HCT116 (cell line): ENCODE results near the gene MYLK2. TPM values are rescaled to one million over a fixed set of nuclear protein-coding genes. Genes with fewer than 3 reads are reported as not detected.

Experiments used
- ATAC-seq: fragments of 200-7000 bp; cut with Tn5 transposase; 2 replicates; pipeline ENCODE4 v1.9.1; 2020; ENCODE audit warnings: mild to moderate bottlenecking, moderate library complexity
- BruUV-seq: library from RNA; stranded (reverse); fragments of 400-500 nt; replicated peaks from 2 replicates; lab custom pipeline; 2021; lab: Mats Ljungman, UMichigan
- CTCF ChIA-PET: fragments of 300-600 bp; sonication (Branson Sonifier 250); formaldehyde crosslinking; loops from one replicate; lab custom pipeline; 2021; ENCODE audit warnings: antibody characterized with exemption; lab: Charles Lee
- POLR2A ChIA-PET: fragments of 300-600, 350-600 bp; sonication (Branson Sonifier 250); formaldehyde crosslinking; loops from one replicate; lab custom pipeline; 2021; ENCODE audit warnings: antibody characterized with exemption; lab: Charles Lee
- RAD21 ChIA-PET, 2 experiments: fragments of 300-600 bp; sonication (Branson Sonifier 250); formaldehyde crosslinking; loops; one replicate each; lab custom pipeline; 2023; ENCODE audit warnings: low total read pairs in 2 of 2; ENCODE audit not compliant: uncharacterized antibody in 2 of 2, unreplicated experiment in 2 of 2, low non-redundant PET in 1 of 2; lab: Charles Lee
- DNase-seq: peaks from one replicate; pipeline ENCODE4 v3.0.0-alpha.2; 2010; ENCODE audit warnings: low read depth, low spot score
- H2AFZ ChIP-seq: fragments of 200-600 bp; shearing (Covaris generic), sonication (generic); 2 replicates; pipeline ENCODE4 v1.6.1; 2017; ENCODE audit warnings: low read depth, mixed run types, mixed read lengths, antibody characterized with exemption, low read length; ENCODE audit not compliant: poor library complexity, severe bottlenecking
- H3K27ac ChIP-seq: 2 replicates; pipeline ENCODE4 v1.5.1; 2012; ENCODE audit warnings: low read depth, low read length
- H3K27me3 ChIP-seq: fragments of 200-600 bp; sonication (generic); 2 replicates; pipeline ENCODE4 v1.6.1; 2016; ENCODE audit warnings: mixed run types, low read length, mixed read lengths; ENCODE audit not compliant: insufficient read depth
- H3K36me3 ChIP-seq, 2 experiments: fragments of 200-500 bp in 1 of 2; fragments of 200-600 bp in 1 of 2; sonication (Bioruptor generic) in 1 of 2; sonication (generic) in 1 of 2; 2 replicates each; pipeline versions ENCODE4 v1.5.1 to v1.6.1; 2014 to 2016; ENCODE audit warnings: low read length in 2 of 2, inconsistent platforms in 1 of 2, mixed read lengths in 1 of 2, mixed run types in 1 of 2; ENCODE audit not compliant: insufficient read depth in 2 of 2, control insufficient read depth in 1 of 2
- H3K4me1 ChIP-seq, 2 experiments: fragments of 200-600 bp in 1 of 2; sonication (generic) in 1 of 2; 2 replicates each; pipeline versions ENCODE4 v1.5.1 to v1.6.1; 2012 to 2017; ENCODE audit warnings: low read length in 2 of 2, inconsistent platforms in 1 of 2, mild to moderate bottlenecking in 1 of 2, mixed read lengths in 1 of 2, mixed run types in 1 of 2, moderate library complexity in 1 of 2; ENCODE audit not compliant: insufficient read depth in 2 of 2, control insufficient read depth in 1 of 2
- H3K4me2 ChIP-seq: fragments of 200-600 bp; sonication (generic); 2 replicates; pipeline ENCODE4 v1.6.1; 2017; ENCODE audit warnings: mixed run types, low read length, mixed read lengths
- H3K4me3 ChIP-seq, 2 experiments: fragments of 200-600 bp in 1 of 2; sonication (generic) in 1 of 2; replicated peaks in 1 of 2; 2 replicates each; pipeline ENCODE4 v1.5.1; 2011 to 2016; ENCODE audit warnings: low read length in 2 of 2, control low read depth in 1 of 2, low read depth in 1 of 2, mild to moderate bottlenecking in 1 of 2, mixed read lengths in 1 of 2, mixed run types in 1 of 2
- H3K79me2 ChIP-seq: fragments of 200-600 bp; sonication (generic); 2 replicates; pipeline ENCODE4 v1.6.1; 2017; ENCODE audit warnings: mild to moderate bottlenecking, mixed run types, low read length, moderate library complexity, mixed read lengths; ENCODE audit not compliant: insufficient read depth
- H3K9ac ChIP-seq: fragments of 200-600 bp; sonication (generic); 2 replicates; pipeline ENCODE4 v1.6.1; 2016; ENCODE audit warnings: low read length, mixed read lengths
- H3K9me2 ChIP-seq: fragments of 200-600 bp; sonication (generic), shearing (Covaris generic); 2 replicates; pipeline ENCODE4 v1.6.1; 2017; ENCODE audit warnings: mixed run types, mild to moderate bottlenecking, moderate library complexity; ENCODE audit not compliant: insufficient read depth
- H3K9me3 ChIP-seq, 2 experiments: fragments of 200-500 bp in 1 of 2; fragments of 200-600 bp in 1 of 2; sonication (Bioruptor generic) in 1 of 2; sonication (generic) in 1 of 2; 2 replicates each; pipeline ENCODE4 v1.6.1; 2014 to 2017; ENCODE audit warnings: low read length in 2 of 2, mixed read lengths in 2 of 2, inconsistent platforms in 1 of 2, low read depth in 1 of 2, mild to moderate bottlenecking in 1 of 2, mixed run types in 1 of 2, moderate library complexity in 1 of 2; ENCODE audit not compliant: control insufficient read depth in 1 of 2, insufficient read depth in 1 of 2
- H4K20me1 ChIP-seq: fragments of 200-600 bp; sonication (generic), shearing (Covaris generic); 2 replicates; pipeline ENCODE4 v1.6.1; 2017; ENCODE audit warnings: mixed run types, mild to moderate bottlenecking, moderate library complexity; ENCODE audit not compliant: insufficient read depth
- EZH2phosphoT487 ChIP-seq: fragments of 200-600 bp; IDR thresholded peaks from 2 replicates; pipeline ENCODE4 v1.6.1; 2018; ENCODE audit warnings: antibody characterized with exemption, borderline replicate concordance
- POLR2A ChIP-seq: IDR thresholded peaks from 2 replicates; pipeline ENCODE4 v1.7.0; 2011; ENCODE audit warnings: borderline replicate concordance; ENCODE audit not compliant: insufficient read depth, insufficient read length; ENCODE audit errors: extremely low read depth
- RAD21 ChIP-seq: IDR thresholded peaks from 2 replicates; pipeline ENCODE4 v1.6.1; 2012; ENCODE audit warnings: low read depth, mild to moderate bottlenecking
- SP1 ChIP-seq: IDR thresholded peaks from 2 replicates; pipeline ENCODE4 v1.6.1; 2012; ENCODE audit warnings: low read depth
- YY1 ChIP-seq: IDR thresholded peaks from 2 replicates; pipeline ENCODE4 v1.6.1; 2011; ENCODE audit warnings: low read length, low read depth, moderate library complexity, mild to moderate bottlenecking; ENCODE audit not compliant: insufficient replicate concordance; ENCODE audit errors: extremely low read depth
- ZNF274 ChIP-seq: fragments of 200-500 bp; sonication (Bioruptor generic); IDR thresholded peaks from 2 replicates; pipeline ENCODE4 v1.6.1; 2014; ENCODE audit warnings: mild to moderate bottlenecking, low read depth, low read length, inconsistent platforms
- intact Hi-C: fragments of 100-400 bp; cut with micrococcal nuclease; formaldehyde crosslinking; loops from 2 replicates; pipeline ENCODE4 v1.10.0; 2022
- total RNA-seq: library from RNA; stranded (reverse); gene quantifications from one replicate; pipeline ENCODE4 v1.2.1, GENCODE V29; 2021; ENCODE audit not compliant: unreplicated experiment
- TF ChIP-seq, protein P1 (sequence below): IDR thresholded peaks from 2 replicates; pipeline ENCODE4 v1.6.1; 2012; ENCODE audit warnings: low read depth
- TF ChIP-seq, protein P2 (sequence below): IDR thresholded peaks from 2 replicates; pipeline ENCODE4 v1.6.1; 2011; ENCODE audit warnings: mild to moderate bottlenecking, low read length, moderate library complexity; ENCODE audit not compliant: insufficient replicate concordance; ENCODE audit errors: extremely low read depth

Gene MYLK2
- total RNA-seq, 1 experiment from 2014 or later: 0.34 TPM

DNA sequence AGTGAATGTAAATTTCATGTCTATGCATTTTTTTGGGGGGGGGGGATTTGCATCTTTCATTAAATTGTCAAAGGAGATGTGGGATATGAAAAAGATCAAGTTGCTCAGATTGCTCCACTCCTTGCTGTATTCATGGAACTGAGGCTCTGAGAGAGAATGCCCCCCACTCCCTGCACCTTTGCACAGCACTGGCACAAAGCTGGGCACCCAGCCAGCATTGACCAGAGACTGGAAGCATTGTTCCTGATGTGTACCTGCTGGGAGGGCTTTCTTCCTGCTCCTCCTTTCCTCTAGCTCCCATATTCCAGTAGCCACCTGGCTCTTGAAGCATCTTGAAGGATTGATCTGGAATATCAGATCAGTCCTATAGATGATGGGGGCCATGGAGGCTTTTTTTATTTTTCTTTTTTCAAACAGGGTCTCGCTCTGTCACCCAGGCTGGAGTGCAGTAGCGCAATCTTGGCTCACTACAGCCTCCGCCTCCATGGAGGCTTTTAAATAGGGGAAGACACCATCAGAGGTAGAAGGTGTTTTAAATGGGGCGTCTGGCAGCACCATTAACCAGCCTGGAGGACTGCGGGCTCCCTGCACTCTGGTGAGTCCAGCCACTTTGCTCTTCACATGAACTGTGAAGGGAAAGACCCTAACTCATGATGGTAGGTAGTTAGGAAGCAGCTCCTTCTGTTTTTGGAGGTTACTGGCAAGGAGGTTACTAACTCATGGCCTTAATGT lies 40.3 kb downstream of the MYLK2 start:
- H3K9me2 ChIP-seq: no peaks in the 10 kb centered on the region
- TF ChIP-seq RAD21 (no peak), POLR2A (no peak), YY1 (no peak), SP1 (no peak), EZH2phosphoT487 (no peak), ZNF274 (no peak)
- TF ChIP-seq, protein P1, sequence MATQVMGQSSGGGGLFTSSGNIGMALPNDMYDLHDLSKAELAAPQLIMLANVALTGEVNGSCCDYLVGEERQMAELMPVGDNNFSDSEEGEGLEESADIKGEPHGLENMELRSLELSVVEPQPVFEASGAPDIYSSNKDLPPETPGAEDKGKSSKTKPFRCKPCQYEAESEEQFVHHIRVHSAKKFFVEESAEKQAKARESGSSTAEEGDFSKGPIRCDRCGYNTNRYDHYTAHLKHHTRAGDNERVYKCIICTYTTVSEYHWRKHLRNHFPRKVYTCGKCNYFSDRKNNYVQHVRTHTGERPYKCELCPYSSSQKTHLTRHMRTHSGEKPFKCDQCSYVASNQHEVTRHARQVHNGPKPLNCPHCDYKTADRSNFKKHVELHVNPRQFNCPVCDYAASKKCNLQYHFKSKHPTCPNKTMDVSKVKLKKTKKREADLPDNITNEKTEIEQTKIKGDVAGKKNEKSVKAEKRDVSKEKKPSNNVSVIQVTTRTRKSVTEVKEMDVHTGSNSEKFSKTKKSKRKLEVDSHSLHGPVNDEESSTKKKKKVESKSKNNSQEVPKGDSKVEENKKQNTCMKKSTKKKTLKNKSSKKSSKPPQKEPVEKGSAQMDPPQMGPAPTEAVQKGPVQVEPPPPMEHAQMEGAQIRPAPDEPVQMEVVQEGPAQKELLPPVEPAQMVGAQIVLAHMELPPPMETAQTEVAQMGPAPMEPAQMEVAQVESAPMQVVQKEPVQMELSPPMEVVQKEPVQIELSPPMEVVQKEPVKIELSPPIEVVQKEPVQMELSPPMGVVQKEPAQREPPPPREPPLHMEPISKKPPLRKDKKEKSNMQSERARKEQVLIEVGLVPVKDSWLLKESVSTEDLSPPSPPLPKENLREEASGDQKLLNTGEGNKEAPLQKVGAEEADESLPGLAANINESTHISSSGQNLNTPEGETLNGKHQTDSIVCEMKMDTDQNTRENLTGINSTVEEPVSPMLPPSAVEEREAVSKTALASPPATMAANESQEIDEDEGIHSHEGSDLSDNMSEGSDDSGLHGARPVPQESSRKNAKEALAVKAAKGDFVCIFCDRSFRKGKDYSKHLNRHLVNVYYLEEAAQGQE: no peak
- TF ChIP-seq, protein P2, sequence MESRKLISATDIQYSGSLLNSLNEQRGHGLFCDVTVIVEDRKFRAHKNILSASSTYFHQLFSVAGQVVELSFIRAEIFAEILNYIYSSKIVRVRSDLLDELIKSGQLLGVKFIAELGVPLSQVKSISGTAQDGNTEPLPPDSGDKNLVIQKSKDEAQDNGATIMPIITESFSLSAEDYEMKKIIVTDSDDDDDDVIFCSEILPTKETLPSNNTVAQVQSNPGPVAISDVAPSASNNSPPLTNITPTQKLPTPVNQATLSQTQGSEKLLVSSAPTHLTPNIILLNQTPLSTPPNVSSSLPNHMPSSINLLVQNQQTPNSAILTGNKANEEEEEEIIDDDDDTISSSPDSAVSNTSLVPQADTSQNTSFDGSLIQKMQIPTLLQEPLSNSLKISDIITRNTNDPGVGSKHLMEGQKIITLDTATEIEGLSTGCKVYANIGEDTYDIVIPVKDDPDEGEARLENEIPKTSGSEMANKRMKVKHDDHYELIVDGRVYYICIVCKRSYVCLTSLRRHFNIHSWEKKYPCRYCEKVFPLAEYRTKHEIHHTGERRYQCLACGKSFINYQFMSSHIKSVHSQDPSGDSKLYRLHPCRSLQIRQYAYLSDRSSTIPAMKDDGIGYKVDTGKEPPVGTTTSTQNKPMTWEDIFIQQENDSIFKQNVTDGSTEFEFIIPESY: no peak
- no peaks in the 10 kb centered on the region for H4K20me1 ChIP-seq
- peaks cover 15 to 20% of the 10 kb centered on the region in 2 experiments; a peak in 3 of 4 replicates for H3K4me1 ChIP-seq
- CTCF ChIA-PET: interaction anchor here (0.8 to 2.0 kb wide), 5 partner anchors 13 to 172 kb away, joined by 3 to 9 read pairs (median 5); partner anchors contain the start of gene PDRG1
- DNase-seq: no peak
- H3K79me2 ChIP-seq: no peaks in the 10 kb centered on the region
- RAD21 ChIA-PET: no interaction called here
- no peak overlapping the region for H3K4me3 ChIP-seq
- no peak overlapping the region for H2AFZ ChIP-seq
- no peak overlapping the region for H3K4me2 ChIP-seq
- POLR2A ChIA-PET: interaction anchor here (1.3 kb wide), 1 partner anchor 12 kb away, joined by 5 read pairs; no protein-coding TSS in a partner anchor
- intact Hi-C loops: no loop called here
- no TSS peak for BruUV-seq
- H3K36me3 ChIP-seq: no peaks in the 10 kb centered on the region
- no peaks in the 10 kb centered on the region; the same call in 1 of the 2 replicates for H3K27me3 ChIP-seq
- ATAC-seq: no peak
- H3K9me3 ChIP-seq: no peaks in the 10 kb centered on the region
- no peak overlapping the region for H3K27ac ChIP-seq
- no peak overlapping the region for H3K9ac ChIP-seq
